ENCODE data around the gene ILRUN. TPM values are rescaled to one million over a fixed set of nuclear protein-coding genes. Genes with fewer than 3 reads are reported as not detected.
"Not testable (repeated sequence)": the region's sequence is repeated elsewhere in the genome, so short reads cannot be mapped to it uniquely, and the experiment has no call there.

ILRUN gene
- total RNA-seq, 4 donors from 2014 or later, result 34.8 to 81.0 (median 52.9) TPM

- no peaks in the 10 kb centered on the region for H3K36me3 ChIP-seq
- TF ChIP-seq POLR2AphosphoS5 (IDR thresholded peaks at IDR 0.05), result no peak
- TF ChIP-seq, protein P1, sequence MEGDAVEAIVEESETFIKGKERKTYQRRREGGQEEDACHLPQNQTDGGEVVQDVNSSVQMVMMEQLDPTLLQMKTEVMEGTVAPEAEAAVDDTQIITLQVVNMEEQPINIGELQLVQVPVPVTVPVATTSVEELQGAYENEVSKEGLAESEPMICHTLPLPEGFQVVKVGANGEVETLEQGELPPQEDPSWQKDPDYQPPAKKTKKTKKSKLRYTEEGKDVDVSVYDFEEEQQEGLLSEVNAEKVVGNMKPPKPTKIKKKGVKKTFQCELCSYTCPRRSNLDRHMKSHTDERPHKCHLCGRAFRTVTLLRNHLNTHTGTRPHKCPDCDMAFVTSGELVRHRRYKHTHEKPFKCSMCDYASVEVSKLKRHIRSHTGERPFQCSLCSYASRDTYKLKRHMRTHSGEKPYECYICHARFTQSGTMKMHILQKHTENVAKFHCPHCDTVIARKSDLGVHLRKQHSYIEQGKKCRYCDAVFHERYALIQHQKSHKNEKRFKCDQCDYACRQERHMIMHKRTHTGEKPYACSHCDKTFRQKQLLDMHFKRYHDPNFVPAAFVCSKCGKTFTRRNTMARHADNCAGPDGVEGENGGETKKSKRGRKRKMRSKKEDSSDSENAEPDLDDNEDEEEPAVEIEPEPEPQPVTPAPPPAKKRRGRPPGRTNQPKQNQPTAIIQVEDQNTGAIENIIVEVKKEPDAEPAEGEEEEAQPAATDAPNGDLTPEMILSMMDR (IDR thresholded peaks at IDR 0.05), result no peak
- TF ChIP-seq EP300 (IDR thresholded peaks at IDR 0.05; ENCODE audit: low read depth), result no peak
- TF ChIP-seq POLR2A (IDR thresholded peaks at IDR 0.05), result no peak
- H3K27ac ChIP-seq, result no peak overlapping the region
- H3K27me3 ChIP-seq, result no peaks in the 10 kb centered on the region
- in situ Hi-C loops (cut with MboI; ENCODE audit: low pct_ligation_motif_present in 1 of 4, low pct_unique_long_range_greater_than_20kb in 1 of 4, low sequenced_read_pairs in 3 of 4), result no loop called here
- DNase-seq, result no peak
- no peak overlapping the region for H3K4me3 ChIP-seq
- H3K4me1 ChIP-seq, result no peaks in the 10 kb centered on the region
- intact Hi-C loops (cut with DNase I; ENCODE audit: low total_unique reads), result no loop called here
- WGBS, 2 donors (ENCODE audit: low coverage in 1 of 2), result 77 to 87% methylated on average over 2 of the region's 2 CpGs
- H3K9me3 ChIP-seq, result no peaks in the 10 kb centered on the region
Measured at GRCh38 chr6:34717466-34717865, 20.9 kb upstream of the ILRUN start.

DNA sequence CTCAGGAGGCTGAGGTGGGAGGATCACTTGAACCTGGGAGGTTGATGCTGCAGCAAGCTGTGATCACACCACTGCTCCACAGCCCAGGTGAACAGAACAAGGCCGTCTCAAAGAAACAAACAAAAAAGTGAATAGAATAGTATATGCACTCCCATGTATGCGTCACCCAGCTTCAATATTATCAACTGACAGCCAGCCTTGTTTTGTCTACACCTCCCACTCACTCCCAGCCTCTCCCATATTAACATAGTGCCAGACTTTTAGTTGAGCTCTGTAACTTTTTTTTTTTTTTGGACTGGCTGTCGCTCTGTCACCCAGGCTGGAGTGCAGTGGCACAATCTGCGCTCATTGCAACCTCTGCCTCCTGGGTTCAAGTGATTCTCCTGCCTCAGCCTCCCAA is 18.1 kb upstream of the ILRUN start:
- Histone ChIP-seq H3K27ac (no peak overlapping the region), H3K36me3 (no peaks in the 10 kb centered on the region), H3K4me1 (peaks cover 0 to 2% (median under 1%) of the 10 kb centered on the region in 4 donors), H3K9me3 (no peaks in the 10 kb centered on the region), H3K4me3 (no peak overlapping the region), H3K27me3 (no peaks in the 10 kb centered on the region)
- intact Hi-C loops (cut with DNase I; ENCODE audit: low total_unique reads), result no loop called here
- 82 to 92% methylated on average over 3 to 4 of the region's 4 CpGs for WGBS, 2 donors (ENCODE audit: low coverage in 1 of 2)
- TF ChIP-seq EP300 (IDR thresholded peaks at IDR 0.05; ENCODE audit: low read depth), result no peak
- TF ChIP-seq, protein P1 (IDR thresholded peaks at IDR 0.05), result no peak
- TF ChIP-seq POLR2AphosphoS5 (IDR thresholded peaks at IDR 0.05), result no peak
- no peak for TF ChIP-seq POLR2A (IDR thresholded peaks at IDR 0.05)
- in situ Hi-C loops (cut with MboI; ENCODE audit: low pct_ligation_motif_present in 1 of 4, low pct_unique_long_range_greater_than_20kb in 1 of 4, low sequenced_read_pairs in 3 of 4), result no loop called here
- no peak for DNase-seq

DNA sequence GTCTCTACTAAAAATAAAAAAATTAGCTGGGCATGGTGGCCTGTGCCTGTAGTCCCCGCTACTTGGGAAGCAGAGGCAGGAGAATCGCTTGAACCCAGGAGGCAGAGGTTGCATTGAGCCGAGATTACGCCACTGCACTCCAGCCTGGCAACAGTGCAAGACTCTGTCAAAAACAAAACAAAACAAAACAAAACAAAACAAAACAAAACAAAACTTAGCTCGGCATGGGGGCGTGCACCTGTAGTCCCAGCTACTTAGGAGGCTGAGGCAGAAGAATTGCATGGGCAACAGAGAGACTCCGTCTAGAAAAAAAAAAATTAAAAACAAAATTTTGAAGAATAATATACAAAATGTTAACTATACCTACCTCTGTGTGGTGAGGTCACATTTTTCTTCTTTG is 16.3 kb upstream of the ILRUN start:
- DNase-seq; intact Hi-C loops (cut with DNase I; ENCODE audit: low total_unique reads); H3K27ac ChIP-seq; H3K36me3 ChIP-seq; H3K4me3 ChIP-seq; H3K9me3 ChIP-seq; H3K4me1 ChIP-seq; H3K27me3 ChIP-seq; in situ Hi-C loops (cut with MboI; ENCODE audit: low pct_ligation_motif_present in 1 of 4, low pct_unique_long_range_greater_than_20kb in 1 of 4, low sequenced_read_pairs in 3 of 4): not testable (repeated sequence)
- 82 to 85% methylated on average over 7 of the region's 7 CpGs for WGBS, 2 donors (ENCODE audit: low coverage in 1 of 2)

DNA sequence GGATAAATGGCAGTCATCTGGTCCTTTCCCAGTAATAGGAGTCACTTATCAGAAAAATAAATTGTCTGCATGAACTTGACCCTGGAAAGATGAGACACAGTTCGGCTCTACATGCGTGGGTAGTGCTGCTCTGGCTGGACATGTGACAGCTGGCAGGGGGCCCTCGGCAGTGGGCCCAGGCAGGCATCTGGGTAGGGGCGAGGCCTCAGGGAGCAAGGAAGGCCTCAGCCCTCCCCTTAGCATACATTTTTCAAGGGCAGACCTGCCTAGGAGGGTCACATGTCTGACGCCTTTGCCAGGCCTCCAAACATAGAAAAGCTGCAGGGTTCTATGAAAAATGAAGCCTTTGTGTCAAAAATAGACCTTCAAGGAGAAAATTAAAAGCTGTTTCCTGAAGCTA is 12.8 kb upstream of the ILRUN start:
- WGBS, 2 donors (ENCODE audit: low coverage in 1 of 2), result 47% methylated on average over 5 of the region's 5 CpGs
- DNase-seq, result peak; percentile 20
- H3K27ac ChIP-seq, result peak overlapping the region in 1 of 4 donors; percentile 41
- H3K36me3 ChIP-seq, result no peaks in the 10 kb centered on the region
- no peak overlapping the region for H3K4me3 ChIP-seq
- peaks cover 0 to 6% (median 3%) of the 10 kb centered on the region in 4 donors for H3K4me1 ChIP-seq
- TF ChIP-seq EP300 (IDR thresholded peaks at IDR 0.05; ENCODE audit: low read depth), result no peak
- no peak for TF ChIP-seq POLR2AphosphoS5 (IDR thresholded peaks at IDR 0.05)
- no peak for TF ChIP-seq POLR2A (IDR thresholded peaks at IDR 0.05)
- TF ChIP-seq, protein P1 (IDR thresholded peaks at IDR 0.05), result no peak
- no peaks in the 10 kb centered on the region for H3K27me3 ChIP-seq
- in situ Hi-C loops (cut with MboI; ENCODE audit: low pct_ligation_motif_present in 1 of 4, low pct_unique_long_range_greater_than_20kb in 1 of 4, low sequenced_read_pairs in 3 of 4) (no loop called here), intact Hi-C loops (cut with DNase I; ENCODE audit: low total_unique reads) (no loop called here)
- H3K9me3 ChIP-seq, result no peaks in the 10 kb centered on the region

DNA sequence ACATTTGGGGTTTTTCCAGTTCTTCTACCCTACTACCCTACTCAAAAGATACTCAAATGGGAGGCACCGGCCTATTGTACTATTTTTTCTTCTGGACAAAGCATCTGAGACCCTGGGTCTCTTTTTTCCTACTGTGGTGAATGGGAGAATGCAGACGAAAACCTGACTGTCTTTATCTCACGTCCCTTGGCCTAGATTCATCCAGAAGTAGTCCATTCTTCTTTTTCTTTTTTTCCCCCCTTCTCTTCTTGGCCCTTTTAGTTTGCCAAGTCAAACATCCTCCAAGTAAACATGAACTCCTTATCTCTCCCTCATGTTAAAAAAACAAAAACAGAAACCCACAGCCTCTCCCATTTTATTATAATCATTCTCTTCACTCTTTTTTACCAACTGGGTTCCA is 8.7 kb upstream of the ILRUN start:
- Histone ChIP-seq H3K36me3 (no peaks in the 10 kb centered on the region), H3K4me3 (no peak overlapping the region), H3K4me1 (peaks cover 0 to 6% (median 3%) of the 10 kb centered on the region in 4 donors), H3K27ac (no peak overlapping the region), H3K9me3 (no peaks in the 10 kb centered on the region), H3K27me3 (no peaks in the 10 kb centered on the region)
- in situ Hi-C loops (cut with MboI; ENCODE audit: low pct_ligation_motif_present in 1 of 4, low pct_unique_long_range_greater_than_20kb in 1 of 4, low sequenced_read_pairs in 3 of 4), result no loop called here
- WGBS, 2 donors (ENCODE audit: low coverage in 1 of 2), result 39 to 64% methylated on average over 2 to 3 of the region's 3 CpGs
- DNase-seq, result no peak
- intact Hi-C loops (cut with DNase I; ENCODE audit: low total_unique reads), result no loop called here
- TF ChIP-seq POLR2A (IDR thresholded peaks at IDR 0.05) (no peak), EP300 (IDR thresholded peaks at IDR 0.05; ENCODE audit: low read depth) (no peak), POLR2AphosphoS5 (IDR thresholded peaks at IDR 0.05) (no peak)
- TF ChIP-seq, protein P1 (IDR thresholded peaks at IDR 0.05), result no peak

Measured in transverse colon (tissue), 4 donors.